ENCODE measurements around the gene CHI3L1. TPM values are rescaled to one million over a fixed set of nuclear protein-coding genes. Genes with fewer than 3 reads are reported as not detected.
"Not testable (repeated sequence)": the region's sequence is repeated elsewhere in the genome, so short reads cannot be mapped to it uniquely, and the experiment has no call there.

Gene CHI3L1
- not detected in 2 replicates for total RNA-seq
- long read RNA-seq = 0 reads

DNA sequence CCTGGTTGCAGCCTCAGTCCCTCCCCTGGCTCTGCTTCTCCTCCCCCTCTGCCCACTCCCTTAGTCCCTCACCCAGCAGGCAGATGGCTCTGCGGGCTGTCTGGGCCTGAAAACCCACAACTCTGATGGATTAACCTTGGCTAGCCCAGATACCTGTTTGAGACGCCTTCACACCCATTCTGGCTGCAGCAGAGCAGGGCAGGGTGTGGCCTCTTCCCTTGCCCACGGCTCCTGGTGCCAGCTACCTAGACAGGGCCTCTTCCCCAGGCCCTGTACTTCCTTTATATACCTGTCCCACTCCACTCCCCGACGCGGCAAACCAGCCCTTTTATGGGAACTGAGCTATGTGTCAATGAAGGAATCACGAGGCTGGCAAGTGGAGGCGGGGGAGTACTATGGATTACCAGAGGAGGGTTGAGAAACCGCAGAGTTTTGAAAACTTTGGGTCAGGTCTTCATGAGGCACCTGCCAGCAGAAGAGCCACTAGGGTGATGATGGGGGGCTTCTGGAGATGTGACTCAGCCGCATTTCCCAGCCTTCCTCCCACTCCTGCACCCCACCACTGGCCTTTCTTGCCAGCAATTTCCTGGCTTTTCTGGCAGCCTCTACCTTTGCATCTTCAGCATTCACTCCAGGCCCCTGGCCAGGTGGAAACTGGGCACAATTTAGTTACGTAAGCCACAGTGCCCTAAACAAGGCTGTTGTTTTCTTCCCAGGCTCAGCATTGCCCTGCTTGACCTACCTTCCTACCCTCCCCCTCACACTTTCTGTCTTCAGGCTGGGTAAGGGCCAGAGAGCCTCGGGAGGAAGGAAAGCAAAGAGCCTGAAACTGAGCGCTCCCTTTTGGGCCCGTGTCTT, at the start of gene CHI3L1:
Gene CHI3L1, minus strand, starts transcription at position 259 of the 858 bp plus-strand sequence. Its CDS starts 81 bp downstream, at position 178.
- H3K4me1 Mint-ChIP-seq = peaks cover 28% of the 10 kb centered on the region
- H3K9me3 Mint-ChIP-seq = no peaks in the 10 kb centered on the region
- peak within 1 kb of the TSS; percentile 71 for H3K27ac Mint-ChIP-seq (ENCODE audit: unreplicated experiment)
- TF ChIP-seq, protein P1, sequence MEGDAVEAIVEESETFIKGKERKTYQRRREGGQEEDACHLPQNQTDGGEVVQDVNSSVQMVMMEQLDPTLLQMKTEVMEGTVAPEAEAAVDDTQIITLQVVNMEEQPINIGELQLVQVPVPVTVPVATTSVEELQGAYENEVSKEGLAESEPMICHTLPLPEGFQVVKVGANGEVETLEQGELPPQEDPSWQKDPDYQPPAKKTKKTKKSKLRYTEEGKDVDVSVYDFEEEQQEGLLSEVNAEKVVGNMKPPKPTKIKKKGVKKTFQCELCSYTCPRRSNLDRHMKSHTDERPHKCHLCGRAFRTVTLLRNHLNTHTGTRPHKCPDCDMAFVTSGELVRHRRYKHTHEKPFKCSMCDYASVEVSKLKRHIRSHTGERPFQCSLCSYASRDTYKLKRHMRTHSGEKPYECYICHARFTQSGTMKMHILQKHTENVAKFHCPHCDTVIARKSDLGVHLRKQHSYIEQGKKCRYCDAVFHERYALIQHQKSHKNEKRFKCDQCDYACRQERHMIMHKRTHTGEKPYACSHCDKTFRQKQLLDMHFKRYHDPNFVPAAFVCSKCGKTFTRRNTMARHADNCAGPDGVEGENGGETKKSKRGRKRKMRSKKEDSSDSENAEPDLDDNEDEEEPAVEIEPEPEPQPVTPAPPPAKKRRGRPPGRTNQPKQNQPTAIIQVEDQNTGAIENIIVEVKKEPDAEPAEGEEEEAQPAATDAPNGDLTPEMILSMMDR (conservative IDR thresholded peaks at IDR 0.05) = no peak
- no peaks in the 10 kb centered on the region for H3K27me3 Mint-ChIP-seq (ENCODE audit: low read depth)
- no peak within 1 kb of the TSS for H3K4me3 Mint-ChIP-seq
- no peaks in the 10 kb centered on the region for H3K36me3 Mint-ChIP-seq (ENCODE audit: low read depth)
- DNase-seq (ENCODE audit: low read depth, low spot score) = no peak

DNA sequence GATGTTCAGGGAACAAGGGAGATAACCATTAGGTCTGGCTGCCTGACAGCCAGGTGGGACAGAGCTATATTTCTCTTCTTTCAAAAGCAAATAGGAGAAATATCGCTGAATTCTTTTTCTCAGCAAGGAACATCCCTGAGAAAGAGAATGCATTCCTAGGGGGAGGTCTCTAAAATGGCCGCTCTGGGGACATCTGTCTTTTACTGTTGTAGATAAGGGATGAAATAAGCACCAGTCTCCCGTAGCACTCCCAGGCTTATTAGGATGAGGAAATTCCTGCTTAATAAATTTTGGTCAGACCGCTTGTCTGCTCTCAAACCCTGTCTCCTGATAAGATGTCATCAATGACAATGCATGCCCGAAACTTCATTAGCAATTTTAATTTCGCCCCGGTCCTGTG, 48.4 kb upstream of the CHI3L1 start:
- H3K4me3 Mint-ChIP-seq; DNase-seq (ENCODE audit: low read depth, low spot score); H3K27ac Mint-ChIP-seq (ENCODE audit: unreplicated experiment); H3K4me1 Mint-ChIP-seq; H3K36me3 Mint-ChIP-seq (ENCODE audit: low read depth): not testable (repeated sequence)
- H3K27me3 Mint-ChIP-seq (ENCODE audit: low read depth) = peaks cover 45% of the 10 kb centered on the region
- peaks cover 22% of the 10 kb centered on the region for H3K9me3 Mint-ChIP-seq

DNA sequence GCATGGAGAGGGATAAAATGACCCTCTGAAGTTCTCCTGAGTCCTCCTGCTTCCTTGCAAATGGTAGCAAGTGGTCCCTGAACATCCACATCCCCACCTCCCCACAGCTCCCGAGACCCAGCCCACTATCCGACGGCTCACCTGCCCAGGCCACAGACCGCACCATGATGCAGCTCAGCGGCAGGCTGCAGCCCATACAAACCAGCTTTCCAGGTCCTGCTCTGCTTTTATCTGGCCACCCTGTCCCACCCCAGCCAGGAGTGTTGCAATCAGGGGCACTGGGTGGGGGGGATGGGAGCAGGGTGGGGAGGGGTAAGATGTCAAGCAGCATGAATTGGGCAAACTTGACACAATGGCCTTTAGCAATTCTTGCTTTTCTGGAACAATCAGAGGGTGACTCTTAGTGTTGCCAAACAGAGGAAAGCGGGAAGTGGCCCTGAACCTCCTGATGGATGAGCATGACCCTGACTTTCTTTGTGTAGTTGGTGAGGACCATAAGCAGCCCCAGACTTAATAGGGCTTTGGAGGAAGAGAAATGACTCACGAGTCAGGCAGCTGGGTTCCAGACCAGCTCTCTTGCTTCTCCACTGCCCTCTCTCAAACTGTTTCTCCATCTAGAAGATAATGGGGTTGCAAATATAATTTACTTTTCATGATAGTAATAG, 43.1 kb upstream of the CHI3L1 start, which contains the start of gene CHIT1:
Gene CHIT1, minus strand, starts transcription at position 203 of the 665 bp plus-strand sequence. Its CDS starts 37 bp downstream, at position 166.
- no peak within 1 kb of the TSS for H3K4me3 Mint-ChIP-seq
- peaks cover 2% of the 10 kb centered on the region for H3K36me3 Mint-ChIP-seq (ENCODE audit: low read depth)
- DNase-seq (ENCODE audit: low read depth, low spot score) = no peak
- TF ChIP-seq, protein P1 (conservative IDR thresholded peaks at IDR 0.05) = no peak
- no peak within 1 kb of the TSS for H3K27ac Mint-ChIP-seq (ENCODE audit: unreplicated experiment)
- H3K27me3 Mint-ChIP-seq (ENCODE audit: low read depth) = peaks cover 42% of the 10 kb centered on the region
- H3K4me1 Mint-ChIP-seq = no peaks in the 10 kb centered on the region
- peaks cover 8% of the 10 kb centered on the region for H3K9me3 Mint-ChIP-seq

DNA sequence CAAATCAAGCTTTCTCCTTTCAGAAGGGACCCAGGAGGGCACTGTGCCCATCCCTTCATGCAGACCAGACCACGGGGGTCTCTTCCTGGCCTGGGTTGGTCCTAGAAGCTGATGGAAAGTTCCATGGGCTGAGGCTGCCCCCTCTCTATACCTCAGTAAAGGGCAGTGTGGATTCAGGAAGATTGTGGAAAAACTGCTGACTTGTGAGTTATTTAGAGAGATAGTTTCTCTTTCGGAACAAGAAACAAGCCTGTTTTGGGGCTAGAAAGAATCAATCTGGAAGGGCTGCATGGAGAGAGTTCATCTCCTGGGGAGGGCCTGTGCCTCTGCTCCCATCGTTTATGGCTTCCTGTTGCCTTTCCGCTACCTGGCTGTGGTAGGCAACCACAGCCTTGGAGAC, 42.2 kb upstream of the CHI3L1 start:
- Mint-ChIP-seq H3K9me3 (peaks cover under 1% of the 10 kb centered on the region), H3K27me3 (ENCODE audit: low read depth) (peaks cover 40% of the 10 kb centered on the region), H3K27ac (ENCODE audit: unreplicated experiment) (no peak overlapping the region), H3K4me1 (no peaks in the 10 kb centered on the region), H3K4me3 (no peak overlapping the region), H3K36me3 (ENCODE audit: low read depth) (peaks cover under 1% of the 10 kb centered on the region)
- no peak for DNase-seq (ENCODE audit: low read depth, low spot score)
- TF ChIP-seq, protein P1 (conservative IDR thresholded peaks at IDR 0.05) = no peak

DNA sequence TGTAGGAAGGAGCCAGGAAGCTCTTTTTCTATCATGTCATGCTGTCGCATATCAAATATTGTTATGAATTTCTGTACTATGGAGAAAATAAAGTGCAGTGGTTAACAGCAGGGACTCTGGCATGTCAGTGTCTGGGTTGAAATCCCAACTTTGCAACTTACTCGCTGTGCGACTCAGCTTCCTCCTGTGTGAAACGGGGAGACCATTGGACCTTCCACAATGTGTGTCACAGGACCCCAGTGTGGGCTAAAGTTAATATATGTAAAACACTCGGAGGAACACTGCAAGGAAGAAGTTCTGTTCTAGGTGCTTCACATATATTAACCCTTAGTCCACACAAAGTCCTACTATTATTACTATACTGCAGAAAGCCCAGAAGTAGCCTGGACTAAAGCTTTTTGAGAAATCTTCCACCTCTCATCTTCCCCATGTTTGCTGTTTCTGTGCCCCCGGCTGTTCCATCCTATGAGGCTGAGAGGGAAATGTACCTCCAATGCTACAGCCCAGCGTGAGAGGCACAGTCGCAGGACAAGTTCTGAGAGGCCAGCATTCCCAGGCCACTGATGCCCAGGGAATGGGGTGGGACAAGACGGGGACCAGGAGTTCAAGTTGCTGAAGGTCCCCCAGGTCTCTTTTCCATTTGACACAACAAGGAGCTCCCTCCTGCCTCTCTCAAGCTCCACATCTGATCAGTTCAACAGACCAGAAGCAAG, 41.0 kb upstream of the CHI3L1 start:
- no peak for DNase-seq (ENCODE audit: low read depth, low spot score)
- no peaks in the 10 kb centered on the region for H3K36me3 Mint-ChIP-seq (ENCODE audit: low read depth)
- peaks cover 29% of the 10 kb centered on the region for H3K27me3 Mint-ChIP-seq (ENCODE audit: low read depth)
- TF ChIP-seq, protein P1 (conservative IDR thresholded peaks at IDR 0.05) = no peak
- H3K9me3 Mint-ChIP-seq = no peaks in the 10 kb centered on the region
- no peak overlapping the region for H3K27ac Mint-ChIP-seq (ENCODE audit: unreplicated experiment)
- H3K4me3 Mint-ChIP-seq = no peak overlapping the region
- H3K4me1 Mint-ChIP-seq = no peaks in the 10 kb centered on the region
